ENCODE measurements around the gene LAMB1.

DNA sequence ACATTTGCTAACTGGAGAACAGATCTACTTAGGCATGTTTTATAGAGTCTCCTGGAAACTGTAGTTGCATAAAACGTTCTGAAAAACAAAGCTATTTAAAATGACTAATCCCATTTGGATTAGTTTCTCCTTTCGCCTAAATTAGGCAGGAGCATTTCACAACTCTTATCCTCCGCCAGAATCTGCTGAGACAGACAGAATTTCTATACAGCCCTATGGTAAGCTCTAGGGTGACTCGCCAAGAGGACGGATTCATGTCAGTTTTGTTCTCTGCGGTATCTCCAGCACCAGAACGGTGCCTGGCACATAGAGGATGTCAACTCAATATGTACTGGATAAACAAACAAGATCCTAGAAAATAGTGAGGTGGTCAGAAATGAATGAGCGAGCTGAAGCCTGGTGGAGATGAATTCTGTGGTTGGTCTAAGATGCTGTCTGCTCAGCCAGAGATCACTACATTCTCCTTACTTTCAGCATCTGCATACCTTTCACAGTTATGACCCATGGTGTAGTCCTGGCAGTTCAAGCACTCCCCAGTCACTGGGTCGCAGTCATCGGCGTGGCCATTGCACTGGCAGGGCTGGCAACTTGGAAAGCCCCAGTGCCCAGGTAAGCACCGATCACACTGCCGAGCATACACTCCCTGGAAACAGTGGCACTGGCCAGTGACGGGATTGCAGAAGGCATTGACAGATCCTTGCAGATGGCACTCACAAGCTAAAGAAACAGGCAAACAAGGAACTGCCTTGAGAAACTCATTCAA lies 44.0 kb downstream of the LAMB1 start:
- TF ChIP-seq CTCF (conservative IDR thresholded peaks at IDR 0.05; ENCODE audit: low read length) = no peak
- no peak for TF ChIP-seq EZH2phosphoT487 (IDR thresholded peaks at IDR 0.05; ENCODE audit: borderline replicate concordance, low read depth, low read length)
